ENCODE data around the gene CDT1. TPM values are rescaled to one million over a fixed set of nuclear protein-coding genes. Genes with fewer than 3 reads are reported as not detected.

The CDT1 gene
- total RNA-seq, 1 donor from 2014 or later, result 25.3 TPM

DNA sequence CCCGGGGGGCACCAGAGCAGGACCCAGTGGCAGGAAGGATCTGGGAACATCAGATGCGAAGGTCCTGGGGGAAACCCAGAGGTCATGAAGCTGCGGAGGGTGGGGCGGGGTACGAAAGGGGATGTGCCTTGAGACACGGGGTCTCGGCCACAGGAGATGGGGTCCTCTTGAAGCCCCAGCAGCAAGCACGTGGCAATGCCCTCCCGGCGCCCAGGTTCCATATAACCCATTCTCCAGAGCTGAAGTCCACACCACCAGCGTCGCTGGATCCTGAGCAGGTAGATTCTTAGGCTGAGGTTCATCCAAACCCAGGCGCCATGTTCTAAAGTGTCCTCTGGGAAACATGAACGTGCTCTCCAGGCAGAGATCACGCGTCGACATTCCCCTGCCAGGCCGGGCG, 39.5 kb upstream of the CDT1 start:
- no peaks in the 10 kb centered on the region for H3K36me3 Mint-ChIP-seq (ENCODE audit: insufficient read depth)
- H3K27me3 Mint-ChIP-seq, result no peaks in the 10 kb centered on the region
- H3K9me3 Mint-ChIP-seq (ENCODE audit: low read depth), result no peaks in the 10 kb centered on the region
- TF ChIP-seq, protein P1, sequence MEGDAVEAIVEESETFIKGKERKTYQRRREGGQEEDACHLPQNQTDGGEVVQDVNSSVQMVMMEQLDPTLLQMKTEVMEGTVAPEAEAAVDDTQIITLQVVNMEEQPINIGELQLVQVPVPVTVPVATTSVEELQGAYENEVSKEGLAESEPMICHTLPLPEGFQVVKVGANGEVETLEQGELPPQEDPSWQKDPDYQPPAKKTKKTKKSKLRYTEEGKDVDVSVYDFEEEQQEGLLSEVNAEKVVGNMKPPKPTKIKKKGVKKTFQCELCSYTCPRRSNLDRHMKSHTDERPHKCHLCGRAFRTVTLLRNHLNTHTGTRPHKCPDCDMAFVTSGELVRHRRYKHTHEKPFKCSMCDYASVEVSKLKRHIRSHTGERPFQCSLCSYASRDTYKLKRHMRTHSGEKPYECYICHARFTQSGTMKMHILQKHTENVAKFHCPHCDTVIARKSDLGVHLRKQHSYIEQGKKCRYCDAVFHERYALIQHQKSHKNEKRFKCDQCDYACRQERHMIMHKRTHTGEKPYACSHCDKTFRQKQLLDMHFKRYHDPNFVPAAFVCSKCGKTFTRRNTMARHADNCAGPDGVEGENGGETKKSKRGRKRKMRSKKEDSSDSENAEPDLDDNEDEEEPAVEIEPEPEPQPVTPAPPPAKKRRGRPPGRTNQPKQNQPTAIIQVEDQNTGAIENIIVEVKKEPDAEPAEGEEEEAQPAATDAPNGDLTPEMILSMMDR (IDR thresholded peaks at IDR 0.05; ENCODE audit: unreplicated experiment), result no peak
- H3K4me3 Mint-ChIP-seq (ENCODE audit: low read depth), result no peak overlapping the region
- H3K27ac Mint-ChIP-seq, result peak overlapping the region; percentile 98
- no peak for DNase-seq (ENCODE audit: low spot score, unreplicated experiment)
- peaks cover 34% of the 10 kb centered on the region for H3K4me1 Mint-ChIP-seq (ENCODE audit: low read depth)

DNA sequence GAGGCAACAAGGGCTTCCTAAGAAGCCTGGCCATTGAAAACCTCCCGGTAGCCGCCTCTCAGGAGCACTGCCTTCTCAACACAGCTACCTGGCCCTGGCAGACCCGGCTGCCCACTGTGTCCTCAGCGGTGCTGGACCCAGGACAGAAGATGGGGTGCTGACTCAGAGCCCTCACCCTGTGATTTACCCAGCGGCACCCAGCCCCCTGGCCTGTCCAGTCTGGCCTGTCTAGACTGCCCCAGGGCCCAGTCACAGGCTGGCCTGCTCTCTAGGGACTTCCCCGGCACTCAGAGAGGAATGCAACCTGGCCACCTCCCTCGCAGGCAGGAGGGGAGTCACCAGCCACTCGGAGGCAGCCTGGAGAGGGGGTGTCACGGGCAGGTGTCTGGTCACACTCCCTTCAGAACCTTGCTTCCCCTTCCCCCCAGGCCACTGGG, 38.7 kb upstream of the CDT1 start:
- Mint-ChIP-seq H3K4me3 (ENCODE audit: low read depth) (no peak overlapping the region), H3K27ac (peak overlapping the region; percentile 71), H3K27me3 (no peaks in the 10 kb centered on the region), H3K4me1 (ENCODE audit: low read depth) (peaks cover 34% of the 10 kb centered on the region), H3K9me3 (ENCODE audit: low read depth) (no peaks in the 10 kb centered on the region), H3K36me3 (ENCODE audit: insufficient read depth) (no peaks in the 10 kb centered on the region)
- no peak for DNase-seq (ENCODE audit: low spot score, unreplicated experiment)
- TF ChIP-seq, protein P1 (IDR thresholded peaks at IDR 0.05; ENCODE audit: unreplicated experiment), result no peak

GRCh38 chr16:88766975-88767374, 36.6 kb upstream of the CDT1 start:
- H3K27me3 Mint-ChIP-seq, result no peaks in the 10 kb centered on the region
- H3K27ac Mint-ChIP-seq, result peak overlapping the region; percentile 38
- H3K9me3 Mint-ChIP-seq (ENCODE audit: low read depth), result no peaks in the 10 kb centered on the region
- TF ChIP-seq, protein P1 (IDR thresholded peaks at IDR 0.05; ENCODE audit: unreplicated experiment), result no peak
- H3K36me3 Mint-ChIP-seq (ENCODE audit: insufficient read depth), result no peaks in the 10 kb centered on the region
- peaks cover 38% of the 10 kb centered on the region for H3K4me1 Mint-ChIP-seq (ENCODE audit: low read depth)
- DNase-seq (ENCODE audit: low spot score, unreplicated experiment), result no peak
- H3K4me3 Mint-ChIP-seq (ENCODE audit: low read depth), result no peak overlapping the region

DNA sequence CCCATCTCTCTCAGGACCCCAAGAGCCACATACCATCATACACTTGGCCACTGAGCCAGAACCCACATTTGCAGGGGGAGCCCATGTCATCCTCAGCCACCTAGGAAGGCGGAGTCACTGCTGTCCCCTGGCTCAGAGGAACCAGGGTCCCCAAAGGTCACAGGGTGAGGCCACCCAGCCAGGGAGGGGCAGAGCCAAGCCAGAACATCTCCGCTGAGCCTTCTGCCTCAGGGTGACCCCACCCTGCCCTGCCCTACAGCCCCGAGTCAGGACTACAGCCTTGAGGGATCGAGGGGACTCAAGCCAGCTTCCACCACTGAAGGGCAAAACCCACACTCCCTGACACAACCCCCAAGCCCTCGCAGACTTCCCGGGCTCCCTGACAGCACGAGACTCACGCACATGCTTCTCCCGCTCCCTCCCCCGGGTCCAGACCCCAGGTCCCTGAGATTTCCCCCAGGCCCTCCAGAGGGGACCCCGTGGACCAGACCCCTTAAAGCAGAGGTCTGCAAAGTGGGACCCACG, 36.0 kb upstream of the CDT1 start:
- TF ChIP-seq, protein P1 (IDR thresholded peaks at IDR 0.05; ENCODE audit: unreplicated experiment), result no peak
- no peak for DNase-seq (ENCODE audit: low spot score, unreplicated experiment)
- peaks cover 38% of the 10 kb centered on the region for H3K4me1 Mint-ChIP-seq (ENCODE audit: low read depth)
- no peaks in the 10 kb centered on the region for H3K36me3 Mint-ChIP-seq (ENCODE audit: insufficient read depth)
- H3K4me3 Mint-ChIP-seq (ENCODE audit: low read depth), result no peak overlapping the region
- H3K9me3 Mint-ChIP-seq (ENCODE audit: low read depth), result no peaks in the 10 kb centered on the region
- no peak overlapping the region for H3K27ac Mint-ChIP-seq
- no peaks in the 10 kb centered on the region for H3K27me3 Mint-ChIP-seq

GRCh38 chr16:88768071-88768783, 35.4 kb upstream of the CDT1 start:
- DNase-seq (ENCODE audit: low spot score, unreplicated experiment), result no peak
- TF ChIP-seq, protein P1 (IDR thresholded peaks at IDR 0.05; ENCODE audit: unreplicated experiment), result no peak
- H3K27ac Mint-ChIP-seq, result no peak overlapping the region
- no peaks in the 10 kb centered on the region for H3K36me3 Mint-ChIP-seq (ENCODE audit: insufficient read depth)
- peaks cover 40% of the 10 kb centered on the region for H3K4me1 Mint-ChIP-seq (ENCODE audit: low read depth)
- H3K9me3 Mint-ChIP-seq (ENCODE audit: low read depth), result no peaks in the 10 kb centered on the region
- no peaks in the 10 kb centered on the region for H3K27me3 Mint-ChIP-seq
- H3K4me3 Mint-ChIP-seq (ENCODE audit: low read depth), result no peak overlapping the region
